HAP-1 (cell line): ENCODE measurements around the gene TRAF5.
A peak's percentile ranks its signal among the peaks of the same experiment; 100 is the strongest.

Source experiments
- DNase-seq, 2 experiments: peaks; one replicate each; pipeline ENCODE4 v3.0.0-alpha.2; 2016 to 2020; ENCODE audit warnings: low spot score in 2 of 2
- H3K27me3 ChIP-seq: fragments of 250-450 bp; sonication (Bioruptor Pico); 2 replicates; pipeline ENCODE4 v1.5.1; 2020; ENCODE audit warnings: low read depth, mild to moderate bottlenecking, moderate library complexity
- H3K36me3 ChIP-seq: fragments of 250-450 bp; sonication (Bioruptor Pico); replicated peaks from 2 replicates; pipeline ENCODE4 v1.5.1; 2020; ENCODE audit warnings: mild to moderate bottlenecking
- H3K4me1 ChIP-seq: fragments of 250-450 bp; sonication (Bioruptor Pico); 2 replicates; pipeline ENCODE4 v1.5.1; 2020; ENCODE audit warnings: mild to moderate bottlenecking
- H3K4me3 ChIP-seq: fragments of 250-450 bp; sonication (Bioruptor Pico); 2 replicates; pipeline ENCODE4 v1.5.1; 2020; ENCODE audit warnings: mild to moderate bottlenecking, moderate library complexity
- H3K9me3 ChIP-seq: fragments of 250-450 bp; sonication (Bioruptor Pico); 2 replicates; pipeline ENCODE4 v1.5.1; 2020; ENCODE audit warnings: mild to moderate bottlenecking, moderate library complexity
- in situ Hi-C: fragments of 300-500 bp; cut with MboI; formaldehyde crosslinking; loops from 3 replicates; pipeline ENCODE4 v1.14.3; 2020; ENCODE audit warnings: low sequenced_read_pairs, inconsistent platforms, mixed read lengths

TRAF5 gene

DNA sequence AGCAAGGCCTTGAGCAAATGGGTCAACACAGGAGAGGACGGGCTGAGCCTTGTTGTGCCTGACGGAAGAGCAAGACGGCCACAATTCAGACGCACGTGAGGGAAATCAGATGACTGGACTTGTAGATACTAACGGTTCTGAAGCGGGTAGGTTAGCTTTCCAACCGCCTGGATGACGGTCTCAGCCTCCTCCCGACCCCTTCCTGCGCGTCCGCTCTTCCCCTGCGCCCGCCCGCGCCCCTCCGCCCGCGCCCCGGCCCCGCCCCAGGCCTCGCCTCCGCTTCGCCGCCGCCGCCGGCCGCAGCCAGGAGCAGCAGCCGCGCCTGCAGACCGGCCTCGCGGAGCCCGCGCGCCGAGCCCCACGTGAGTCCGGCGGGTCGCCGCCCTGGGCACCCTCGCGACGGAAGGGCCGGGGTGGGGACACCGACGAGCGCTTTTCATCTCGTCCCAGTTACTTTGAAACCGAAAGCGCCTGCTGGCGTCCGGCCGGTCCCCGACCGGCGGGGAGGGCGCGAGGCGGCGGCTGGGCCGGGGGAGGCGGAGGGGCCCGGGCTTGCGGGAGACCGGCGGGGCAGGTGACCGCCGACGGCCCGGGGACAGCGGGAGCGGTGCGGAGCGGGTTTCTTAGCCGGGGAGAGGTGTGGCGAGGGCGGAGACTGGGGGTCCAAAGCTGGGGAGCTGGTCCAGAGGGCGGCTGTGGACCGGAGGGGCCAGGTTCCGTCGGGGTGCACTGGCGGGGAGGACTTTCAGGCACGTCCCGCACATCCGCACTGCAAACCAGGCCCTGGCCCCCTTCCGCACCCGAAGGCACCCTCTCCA is at the start of gene TRAF5:
TSS of gene TRAF5 (plus strand) at position 306 of the 818 bp plus-strand sequence. CDS start 26,407 bp downstream, outside the sequence.
- in situ Hi-C loops: loop anchor here (10.0 kb wide), 1 partner anchor 148 kb away; no protein-coding TSS in a partner anchor
- Histone ChIP-seq H3K4me1 (peaks cover 19% of the 10 kb centered on the region), H3K4me3 (peak within 1 kb of the TSS; percentile 57), H3K36me3 (no peaks in the 10 kb centered on the region), H3K9me3 (no peaks in the 10 kb centered on the region), H3K27me3 (no peaks in the 10 kb centered on the region)
- DNase-seq: peak; percentile 36 to 74

DNA sequence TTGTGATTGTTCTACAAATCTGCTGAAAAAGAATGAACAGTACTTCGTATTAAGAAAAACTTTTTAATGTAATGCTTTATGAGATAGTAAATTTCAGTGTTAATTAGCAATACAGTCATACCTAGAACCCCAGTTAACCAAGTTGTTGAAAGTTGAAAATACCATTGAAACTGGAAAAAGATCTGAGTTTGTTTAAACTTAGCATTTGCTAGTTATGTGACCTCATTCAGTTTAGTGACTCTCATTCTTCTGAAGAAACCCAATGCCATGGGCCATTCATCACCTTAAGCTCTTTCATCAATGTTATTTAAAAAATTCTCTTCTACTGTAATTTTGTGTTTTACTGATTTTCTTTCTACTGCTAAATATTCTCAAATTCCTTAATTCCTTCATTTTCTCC is 47.3 kb upstream of the TRAF5 start:
- no peaks in the 10 kb centered on the region for H3K27me3 ChIP-seq
- H3K4me3 ChIP-seq: no peak overlapping the region
- H3K4me1 ChIP-seq: peaks cover 4% of the 10 kb centered on the region
- no peak for DNase-seq
- H3K9me3 ChIP-seq: no peaks in the 10 kb centered on the region
- peaks cover 41% of the 10 kb centered on the region for H3K36me3 ChIP-seq
- in situ Hi-C loops: no loop called here

DNA sequence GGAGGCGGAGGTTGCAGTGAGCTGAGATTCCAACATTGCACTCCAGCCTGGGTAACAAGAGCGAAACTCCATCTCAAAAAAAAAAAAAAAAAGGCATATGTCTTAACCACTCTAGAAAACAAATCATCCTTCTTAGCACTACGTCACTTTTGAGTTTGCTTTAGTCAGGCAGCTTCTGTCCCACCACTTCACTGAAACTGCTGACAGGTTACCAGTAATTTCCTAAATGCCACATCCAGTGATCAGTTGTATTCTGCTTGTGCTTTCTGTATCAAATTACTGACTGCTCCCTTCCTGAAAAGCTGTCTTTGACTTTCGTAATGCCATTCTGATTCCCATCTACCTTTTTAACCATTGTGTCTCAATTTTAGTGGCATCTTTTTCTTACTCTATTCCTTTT is 45.7 kb upstream of the TRAF5 start:
- Histone ChIP-seq H3K27me3 (no peaks in the 10 kb centered on the region), H3K36me3 (peaks cover 49% of the 10 kb centered on the region), H3K4me1 (peaks cover 4% of the 10 kb centered on the region), H3K9me3 (no peaks in the 10 kb centered on the region), H3K4me3 (no peak overlapping the region)
- in situ Hi-C loops: no loop called here
- DNase-seq: no peak

GRCh38 chr1:211281320-211282022 is 45.2 kb upstream of the TRAF5 start:
- no peak overlapping the region for H3K4me3 ChIP-seq
- peaks cover 45% of the 10 kb centered on the region for H3K36me3 ChIP-seq
- H3K9me3 ChIP-seq: no peaks in the 10 kb centered on the region
- in situ Hi-C loops: no loop called here
- no peaks in the 10 kb centered on the region for H3K27me3 ChIP-seq
- no peak for DNase-seq
- H3K4me1 ChIP-seq: peaks cover 4% of the 10 kb centered on the region

DNA sequence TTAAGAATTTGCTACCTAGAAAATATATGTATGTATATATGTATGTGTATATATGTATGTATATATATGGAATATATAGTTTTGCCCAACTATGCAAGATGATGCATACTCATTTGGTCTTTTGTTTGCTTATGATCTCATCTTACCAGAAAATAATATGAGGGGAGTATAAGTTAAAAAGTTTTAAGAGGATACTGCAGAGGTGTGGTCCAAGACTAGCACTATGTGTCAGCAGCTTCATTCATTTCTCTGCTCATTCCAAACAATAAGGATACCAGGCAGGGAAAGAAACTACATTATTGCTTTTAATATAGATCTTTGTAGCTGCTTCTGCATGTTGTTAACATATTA is 44.6 kb upstream of the TRAF5 start:
- DNase-seq: no peak
- peaks cover 45% of the 10 kb centered on the region for H3K36me3 ChIP-seq
- in situ Hi-C loops: no loop called here

GRCh38 chr1:211285196-211285595 is 41.4 kb upstream of the TRAF5 start:
- Histone ChIP-seq H3K9me3 (no peaks in the 10 kb centered on the region), H3K4me1 (no peaks in the 10 kb centered on the region), H3K4me3 (no peak overlapping the region), H3K36me3 (peaks cover 43% of the 10 kb centered on the region), H3K27me3 (no peaks in the 10 kb centered on the region)
- in situ Hi-C loops: no loop called here
- no peak for DNase-seq

More for the DNA sequence above, 44.6 kb upstream of the TRAF5 start:
- Histone ChIP-seq H3K9me3 (no peaks in the 10 kb centered on the region), H3K4me3 (no peak overlapping the region), H3K4me1 (peaks cover 4% of the 10 kb centered on the region), H3K27me3 (no peaks in the 10 kb centered on the region)

DNA sequence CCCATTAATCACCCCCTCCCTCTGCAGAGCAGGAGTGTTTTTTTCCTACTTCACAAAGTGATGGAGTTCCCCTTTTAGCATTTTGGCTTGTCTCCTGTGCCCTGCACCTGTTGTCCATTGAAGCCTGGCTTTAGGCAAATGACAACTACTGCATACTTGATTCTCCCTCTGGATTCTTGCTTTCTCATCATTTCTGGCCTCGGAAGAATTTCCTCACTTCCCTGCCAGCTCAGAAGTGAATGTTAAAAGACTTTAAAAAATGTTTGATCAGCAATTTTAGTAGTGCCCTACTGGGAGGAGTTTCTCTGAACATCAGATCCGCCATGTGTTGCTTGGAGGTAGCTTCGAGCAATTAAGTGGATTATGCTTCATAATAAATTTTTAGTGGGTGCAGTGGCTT is 39.4 kb upstream of the TRAF5 start:
- Histone ChIP-seq H3K4me1 (no peaks in the 10 kb centered on the region), H3K27me3 (no peaks in the 10 kb centered on the region), H3K9me3 (no peaks in the 10 kb centered on the region), H3K4me3 (no peak overlapping the region), H3K36me3 (peaks cover 56% of the 10 kb centered on the region)
- in situ Hi-C loops: no loop called here
- DNase-seq: no peak

GRCh38 chr1:211292411-211292810 is 34.2 kb upstream of the TRAF5 start:
- H3K27me3 ChIP-seq: no peaks in the 10 kb centered on the region
- peaks cover 60% of the 10 kb centered on the region for H3K36me3 ChIP-seq
- H3K4me3 ChIP-seq: no peak overlapping the region
- H3K9me3 ChIP-seq: no peaks in the 10 kb centered on the region
- in situ Hi-C loops: no loop called here
- no peaks in the 10 kb centered on the region; the same call in none of the 2 replicates for H3K4me1 ChIP-seq
- DNase-seq: no peak

- no peaks in the 10 kb centered on the region for H3K27me3 ChIP-seq
- H3K36me3 ChIP-seq: peaks cover 32% of the 10 kb centered on the region
- peaks cover 8% of the 10 kb centered on the region for H3K4me1 ChIP-seq
- in situ Hi-C loops: no loop called here
- no peak for DNase-seq
- H3K9me3 ChIP-seq: no peaks in the 10 kb centered on the region
- no peak overlapping the region for H3K4me3 ChIP-seq
These were observed 30.2 kb upstream of the TRAF5 start for GRCh38 chr1:211296396-211296795.

DNA sequence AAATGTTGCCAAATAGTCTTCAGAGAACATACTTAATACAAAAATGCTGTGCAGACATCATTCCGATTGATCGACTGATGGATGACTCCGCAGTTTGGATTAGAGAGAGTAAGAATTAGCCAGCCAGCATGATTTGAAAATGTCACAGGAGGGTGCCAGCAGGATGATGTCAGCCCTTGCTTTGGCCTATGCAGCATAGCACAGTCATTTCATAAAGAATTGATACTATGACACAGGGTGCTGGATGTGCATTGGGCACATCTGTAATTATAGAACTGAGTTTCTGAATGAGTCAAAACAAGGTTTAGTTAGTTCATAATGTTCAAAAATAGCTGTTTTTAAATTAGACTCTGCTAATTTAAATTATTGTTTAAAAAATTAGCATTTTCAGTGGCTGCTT is 21.6 kb upstream of the TRAF5 start:
- no peak for DNase-seq
- Histone ChIP-seq H3K36me3 (peaks cover 5% of the 10 kb centered on the region; the same call in 1 of the 2 replicates), H3K9me3 (no peaks in the 10 kb centered on the region), H3K27me3 (no peaks in the 10 kb centered on the region), H3K4me1 (no peaks in the 10 kb centered on the region), H3K4me3 (no peak overlapping the region)
- in situ Hi-C loops: no loop called here

- no peak for DNase-seq
- Histone ChIP-seq H3K9me3 (no peaks in the 10 kb centered on the region), H3K4me3 (no peak overlapping the region), H3K4me1 (no peaks in the 10 kb centered on the region), H3K36me3 (peaks cover 10% of the 10 kb centered on the region), H3K27me3 (no peaks in the 10 kb centered on the region)
- in situ Hi-C loops: no loop called here
These were observed 17.0 kb upstream of the TRAF5 start for GRCh38 chr1:211309617-211310016.

GRCh38 chr1:211313392-211313791 is 13.2 kb upstream of the TRAF5 start:
- in situ Hi-C loops: no loop called here
- no peaks in the 10 kb centered on the region for H3K27me3 ChIP-seq
- H3K9me3 ChIP-seq: no peaks in the 10 kb centered on the region
- H3K36me3 ChIP-seq: peaks cover 12% of the 10 kb centered on the region
- no peaks in the 10 kb centered on the region for H3K4me1 ChIP-seq
- no peak overlapping the region for H3K4me3 ChIP-seq
- DNase-seq: no peak

DNA sequence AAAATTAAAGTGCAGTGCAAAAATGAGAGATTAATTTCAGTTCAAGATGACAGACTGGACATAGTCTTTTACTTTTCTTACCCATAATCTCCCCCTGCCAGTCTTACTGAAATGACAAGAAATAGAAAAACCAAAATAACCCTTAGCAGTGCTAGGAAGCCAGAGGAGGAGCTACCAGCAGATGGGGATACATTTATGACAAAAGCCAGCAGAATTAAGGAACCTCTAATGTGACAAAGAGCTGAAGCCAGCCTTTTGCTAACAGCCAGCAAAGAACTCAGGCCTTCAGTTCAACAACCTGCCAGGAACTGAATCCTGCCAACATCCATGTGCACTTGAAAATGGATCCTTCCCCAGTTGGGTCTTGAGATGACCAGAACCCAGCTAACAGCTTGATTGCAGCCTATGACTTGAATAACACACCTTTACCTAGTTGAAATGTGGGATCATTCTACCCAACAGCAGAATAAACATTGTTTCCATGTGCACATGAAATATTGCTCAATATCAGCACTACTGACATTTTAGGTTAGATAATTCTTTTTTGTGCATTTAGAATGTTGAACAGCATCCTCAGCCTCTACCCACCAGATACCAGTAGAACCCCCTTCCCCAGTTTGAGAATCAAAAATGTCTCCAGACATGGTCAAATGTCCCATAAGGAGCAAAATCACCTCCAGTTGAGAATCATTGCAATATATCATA is 7.9 kb upstream of the TRAF5 start:
- DNase-seq: no peak
- H3K36me3 ChIP-seq: peaks cover 7% of the 10 kb centered on the region
- in situ Hi-C loops: no loop called here
- H3K4me1 ChIP-seq: no peaks in the 10 kb centered on the region
- no peak overlapping the region for H3K4me3 ChIP-seq
- H3K27me3 ChIP-seq: no peaks in the 10 kb centered on the region
- H3K9me3 ChIP-seq: no peaks in the 10 kb centered on the region

DNA sequence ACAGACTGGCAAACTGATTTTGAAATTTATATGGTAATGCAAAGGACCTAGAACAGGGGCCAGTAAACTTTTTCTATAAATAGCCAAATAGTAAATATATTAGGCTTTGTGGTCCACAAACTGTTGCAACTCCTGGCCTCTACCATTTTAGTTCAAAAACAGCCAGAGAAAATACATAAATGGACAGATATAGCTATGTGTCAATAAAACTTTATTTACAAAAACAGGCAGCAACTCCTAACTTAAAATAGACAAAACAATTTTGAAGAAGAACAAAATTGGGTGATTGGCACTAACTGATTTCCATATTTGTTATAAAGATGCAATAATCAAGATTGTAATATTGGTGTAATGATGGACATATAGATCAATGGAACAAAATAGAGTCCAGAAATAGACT is 6.7 kb upstream of the TRAF5 start:
- no peaks in the 10 kb centered on the region for H3K9me3 ChIP-seq
- no peaks in the 10 kb centered on the region for H3K27me3 ChIP-seq
- H3K36me3 ChIP-seq: no peaks in the 10 kb centered on the region; the same call in 1 of the 2 replicates
- no peaks in the 10 kb centered on the region for H3K4me1 ChIP-seq
- DNase-seq: no peak
- in situ Hi-C loops: loop anchor here (5.0 to 10.0 kb wide), 3 partner anchors 155 to 332 kb away; no protein-coding TSS in a partner anchor
- no peak overlapping the region for H3K4me3 ChIP-seq
